Measurements from ENCODE around the gene PRR5L.
A peak's percentile ranks its signal among the peaks of the same experiment; 100 is the strongest.
"Not testable (repeated sequence)": the region's sequence is repeated elsewhere in the genome, so short reads cannot be mapped to it uniquely, and the experiment has no call there.

Gene PRR5L

DNA sequence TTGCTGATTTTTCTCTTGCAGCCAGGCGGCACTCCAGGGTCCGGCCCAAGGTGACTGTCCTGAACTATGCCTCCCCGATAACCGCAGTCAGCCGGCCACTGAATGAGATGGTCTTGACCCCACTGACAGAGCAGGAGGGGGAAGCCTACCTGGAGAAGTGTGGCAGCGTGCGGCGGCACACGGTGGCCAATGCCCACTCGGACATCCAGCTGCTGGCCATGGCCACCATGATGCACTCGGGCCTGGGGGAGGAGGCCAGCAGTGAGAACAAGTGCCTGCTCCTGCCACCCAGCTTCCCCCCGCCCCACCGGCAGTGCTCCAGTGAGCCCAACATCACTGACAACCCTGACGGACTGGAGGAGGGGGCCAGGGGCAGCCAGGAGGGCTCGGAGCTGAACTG is 166.2 kb downstream of the PRR5L start:
- DNase-seq (ENCODE audit: low spot score) = no peak

DNA sequence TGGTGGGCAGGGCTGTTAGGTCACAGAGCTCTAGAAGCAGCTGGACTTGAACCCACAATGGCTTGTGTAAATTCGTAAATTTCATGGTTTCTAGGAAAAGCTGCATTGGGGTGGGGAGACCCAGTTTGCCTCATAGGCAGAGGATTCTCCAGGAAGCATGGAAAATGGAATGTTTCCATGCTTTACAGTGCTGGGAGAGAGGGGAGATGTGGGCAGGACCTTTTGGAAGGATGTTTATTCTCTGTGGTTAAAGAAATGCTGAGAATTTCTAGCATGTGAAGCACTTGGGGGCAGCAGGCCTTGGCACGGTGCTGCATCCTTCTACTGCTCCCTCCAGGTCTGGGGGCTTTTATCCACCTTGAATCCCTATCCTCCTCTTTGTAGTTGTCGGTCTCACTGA is 167.7 kb downstream of the PRR5L start:
- no peak for DNase-seq (ENCODE audit: low spot score)

DNA sequence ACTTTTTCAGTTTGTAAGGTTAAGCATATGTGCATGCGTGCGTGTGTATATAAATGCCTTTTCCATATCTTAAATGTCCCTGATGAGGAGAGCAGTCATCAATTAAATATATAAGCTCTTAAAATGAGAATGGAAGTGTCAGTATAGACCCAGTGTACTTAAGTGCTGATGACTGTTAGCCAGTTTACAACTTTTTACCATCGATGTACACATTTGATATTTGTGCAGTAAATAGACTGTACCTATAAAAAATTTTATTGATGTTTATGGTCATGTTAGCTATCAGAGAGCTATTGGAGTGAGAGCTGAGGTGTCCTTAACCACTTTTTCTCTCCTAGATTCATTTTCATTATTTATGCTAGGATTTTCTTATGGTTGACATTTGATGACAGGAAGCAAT is 168.6 kb downstream of the PRR5L start:
- no peak for DNase-seq (ENCODE audit: low spot score)

DNA sequence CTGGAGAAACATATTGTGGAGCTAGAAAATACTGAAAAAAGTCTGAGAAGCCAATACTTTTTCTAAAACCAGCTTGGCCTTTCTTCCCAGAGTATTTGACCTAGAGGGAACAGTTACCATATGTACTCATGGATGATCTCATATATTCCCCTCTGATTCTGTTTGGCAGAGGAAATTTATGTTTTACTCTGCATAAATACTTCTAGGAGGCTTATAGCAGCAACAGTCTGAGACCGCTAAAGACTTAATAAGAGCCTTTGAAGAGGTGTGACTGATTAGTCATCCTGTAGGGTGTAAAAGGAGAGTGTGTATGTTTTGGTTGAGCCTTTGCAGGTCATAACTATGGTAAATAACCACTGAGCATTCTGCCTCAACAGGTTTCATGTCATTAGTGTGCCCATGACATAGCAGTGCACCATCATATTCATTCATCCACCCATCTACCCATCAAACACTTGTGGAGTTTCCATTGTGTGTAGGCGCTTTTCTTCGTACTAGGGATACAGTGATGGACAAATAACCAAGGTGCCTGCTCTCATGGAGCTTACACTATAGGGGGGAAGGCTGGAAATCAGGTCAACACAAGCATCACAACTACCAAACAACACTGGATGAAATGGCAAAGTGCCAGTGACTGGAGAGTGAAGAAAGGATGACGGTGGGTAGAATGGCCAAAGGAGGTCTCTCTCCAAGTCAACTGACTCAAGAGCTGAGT is 169.5 kb downstream of the PRR5L start:
- no peak for DNase-seq (ENCODE audit: low spot score)

DNA sequence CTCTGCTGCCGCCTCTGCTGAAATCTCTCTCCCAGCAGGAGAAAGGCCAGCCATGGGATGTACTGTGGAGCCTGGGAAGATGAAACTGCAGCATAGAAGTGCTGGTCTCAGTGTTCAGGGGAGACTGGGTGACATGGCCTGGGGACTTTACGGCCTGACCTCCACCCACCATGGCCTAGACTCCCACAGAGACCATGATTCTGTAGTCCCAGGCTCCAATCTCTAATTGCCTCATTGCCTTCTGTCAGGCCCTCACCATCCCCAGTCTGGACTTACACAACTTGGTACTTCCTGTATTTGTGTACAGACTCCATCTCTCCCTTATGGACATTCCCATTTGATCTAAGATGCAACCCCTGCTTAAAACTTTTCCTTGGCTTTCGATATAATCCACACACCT is 170.9 kb downstream of the PRR5L start:
- no peak for DNase-seq (ENCODE audit: low spot score)

DNA sequence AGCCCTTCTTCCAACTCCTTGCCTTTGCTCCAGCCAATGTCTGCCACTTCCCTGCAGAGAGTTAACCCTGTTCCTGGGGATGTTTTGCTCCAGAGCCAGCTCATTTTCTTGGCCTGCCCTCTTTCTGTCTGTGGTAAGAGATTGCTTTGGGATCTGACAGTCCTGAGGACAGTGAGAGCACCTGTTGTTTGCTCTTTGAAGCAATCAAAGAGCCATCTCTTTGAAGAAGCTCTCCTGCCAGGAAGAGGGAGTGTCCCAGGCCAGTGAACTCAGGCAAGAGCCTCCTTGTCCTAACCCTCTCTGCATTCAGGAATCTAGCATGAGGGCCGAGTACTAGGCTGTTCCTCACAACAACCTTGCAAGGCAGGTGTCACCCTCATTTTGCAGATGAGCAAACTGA is 171.8 kb downstream of the PRR5L start:
- DNase-seq (ENCODE audit: low spot score) = no peak

DNA sequence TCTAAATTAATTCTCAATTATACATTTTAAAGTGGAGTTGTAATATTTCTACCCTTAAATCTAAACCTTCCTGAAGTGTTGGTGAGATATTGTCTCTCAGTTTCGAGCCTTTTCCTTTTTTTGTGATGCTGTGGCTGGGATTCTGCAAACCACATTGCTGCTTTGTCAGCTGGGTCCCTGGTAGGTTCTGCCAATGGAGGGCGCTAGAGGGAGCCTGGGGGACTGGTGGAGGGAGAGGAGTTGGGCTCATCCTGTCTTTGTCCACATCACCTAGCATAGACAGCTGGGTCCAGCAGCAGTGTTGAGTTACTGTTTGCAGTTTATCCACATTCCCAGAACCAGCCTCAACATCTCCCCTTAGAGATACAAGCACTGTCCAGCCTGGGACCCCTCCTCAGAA is 173.0 kb downstream of the PRR5L start:
- no peak for DNase-seq (ENCODE audit: low spot score)

DNA sequence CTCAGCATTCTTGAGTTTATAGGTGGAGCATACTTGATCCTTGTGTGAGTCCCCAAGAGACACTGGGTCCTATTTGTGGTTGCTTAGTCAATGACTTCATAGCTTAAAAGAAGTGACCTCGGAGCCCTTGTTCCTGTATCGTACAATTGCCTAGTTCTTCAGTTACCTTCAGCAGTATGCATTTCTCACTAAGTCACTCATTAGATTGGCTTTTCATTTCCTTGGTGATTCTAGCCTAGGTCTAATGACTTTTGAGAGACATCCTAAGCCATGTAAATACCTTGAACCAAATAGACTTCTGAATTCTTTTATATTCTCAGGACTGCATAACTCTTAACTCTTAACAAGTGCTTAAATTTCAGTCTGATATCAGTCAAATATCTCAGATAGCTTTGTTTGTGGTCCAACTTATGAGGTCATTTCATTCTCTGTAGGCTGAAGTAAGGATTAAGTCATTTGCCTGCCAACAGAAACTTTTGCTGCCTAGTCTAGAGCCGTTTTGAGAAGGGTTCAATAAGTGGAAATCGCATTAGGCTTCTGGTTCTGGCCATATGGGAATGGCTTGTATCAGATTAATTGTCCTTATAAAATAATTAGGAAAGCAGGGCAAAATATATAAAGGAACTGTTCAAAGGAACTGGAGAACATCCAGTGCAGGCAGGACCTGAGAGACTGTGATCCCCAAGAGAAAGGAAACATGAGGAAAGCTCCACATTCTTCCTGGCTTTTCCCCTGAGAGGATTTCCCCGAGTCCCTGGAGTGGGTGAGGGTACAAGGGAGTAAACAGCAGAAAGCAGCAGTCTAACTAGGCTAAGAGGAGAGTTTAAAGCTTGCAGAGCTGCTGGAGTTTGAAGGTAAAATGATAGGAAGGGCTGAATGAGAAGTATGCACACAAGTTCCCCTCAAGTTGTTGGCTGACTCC is 174.1 kb downstream of the PRR5L start:
- DNase-seq (ENCODE audit: low spot score) = no peak

DNA sequence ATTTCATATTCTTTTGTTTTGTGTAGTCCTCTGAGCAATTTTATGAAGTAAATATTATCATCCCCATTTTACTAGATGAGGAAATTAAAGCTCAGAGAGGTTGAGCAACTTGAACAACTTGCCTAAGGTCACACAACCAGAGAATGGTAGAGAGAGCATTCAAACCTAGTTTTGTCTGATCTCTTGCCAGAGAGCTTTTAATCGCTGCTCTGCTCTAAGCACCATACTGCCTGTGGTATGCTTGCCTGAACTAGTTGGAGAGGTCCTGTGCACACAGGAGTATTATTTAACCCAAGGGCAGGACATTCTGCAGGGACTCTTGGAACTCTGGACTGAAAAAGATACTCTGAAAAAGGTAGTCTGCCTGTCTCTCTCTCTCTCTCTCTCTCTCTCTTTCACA is 175.5 kb downstream of the PRR5L start:
- no peak for DNase-seq (ENCODE audit: low spot score)

DNA sequence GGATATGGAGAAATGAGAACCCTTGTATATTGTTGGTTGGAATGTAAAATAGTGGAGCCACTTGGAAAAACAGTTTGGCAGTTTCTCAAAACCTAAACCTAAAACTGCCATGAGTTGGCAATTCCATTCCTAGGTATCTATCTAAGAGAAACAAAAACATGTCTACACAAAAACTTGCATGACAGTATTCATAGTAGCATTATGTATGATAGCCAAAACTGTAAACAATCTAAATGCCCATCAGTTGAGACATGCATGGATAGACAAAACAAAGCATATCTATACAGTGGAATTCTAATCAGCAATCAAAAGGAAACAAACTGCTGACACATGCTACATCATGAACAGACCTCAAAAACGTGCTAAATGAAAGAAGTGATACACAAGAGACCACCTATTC is 179.1 kb downstream of the PRR5L start:
- no peak for DNase-seq (ENCODE audit: low spot score)

DNA sequence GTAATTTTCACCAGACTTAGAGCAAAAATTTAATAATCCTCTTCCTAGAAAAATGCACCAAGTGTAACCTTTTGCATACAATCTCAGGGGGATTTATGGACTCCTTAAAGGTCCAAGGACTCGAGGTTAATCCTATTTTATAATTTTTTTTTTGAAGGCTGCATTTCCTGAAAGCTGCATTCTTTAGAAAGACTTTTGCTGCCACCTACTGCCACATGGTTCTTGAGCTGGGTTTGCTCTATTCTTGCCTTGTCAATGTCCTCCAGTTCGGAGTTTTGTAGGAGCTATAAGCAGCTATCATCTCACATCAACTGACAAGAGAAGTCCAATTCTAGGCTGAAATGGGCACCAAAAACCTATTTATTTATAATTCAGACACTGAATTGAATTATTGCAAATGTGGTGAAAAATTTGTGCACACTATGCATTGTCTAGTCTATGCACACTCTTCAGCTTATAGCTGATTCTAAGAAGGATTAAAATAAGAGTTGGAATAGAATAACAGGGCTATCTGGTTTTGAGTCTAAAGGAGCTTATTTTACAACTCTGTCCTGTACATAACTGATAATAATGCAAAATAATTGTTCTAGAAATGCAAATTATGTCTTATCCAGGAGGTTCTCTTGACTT is 182.7 kb downstream of the PRR5L start:
- DNase-seq (ENCODE audit: low spot score) = peak; percentile 73

DNA sequence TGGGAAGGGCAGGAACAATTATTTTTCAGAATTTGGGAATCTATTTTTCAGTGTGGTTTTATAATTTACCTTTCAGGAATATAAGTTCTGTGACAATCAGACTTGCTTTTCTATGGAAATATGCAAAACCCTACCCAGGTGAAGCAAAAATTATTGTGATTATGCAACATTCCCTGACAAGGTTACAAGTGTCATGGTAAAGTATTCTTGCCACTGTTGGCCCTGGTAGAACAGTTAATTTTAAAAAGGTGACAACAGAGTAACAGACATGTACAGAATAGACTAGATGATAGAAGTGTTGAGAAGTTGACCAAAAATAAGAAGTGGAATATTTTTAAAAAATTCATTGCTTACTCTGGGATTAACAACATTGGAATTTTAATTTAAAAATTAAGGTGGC is 184.7 kb downstream of the PRR5L start:
- no peak for DNase-seq (ENCODE audit: low spot score)

DNA sequence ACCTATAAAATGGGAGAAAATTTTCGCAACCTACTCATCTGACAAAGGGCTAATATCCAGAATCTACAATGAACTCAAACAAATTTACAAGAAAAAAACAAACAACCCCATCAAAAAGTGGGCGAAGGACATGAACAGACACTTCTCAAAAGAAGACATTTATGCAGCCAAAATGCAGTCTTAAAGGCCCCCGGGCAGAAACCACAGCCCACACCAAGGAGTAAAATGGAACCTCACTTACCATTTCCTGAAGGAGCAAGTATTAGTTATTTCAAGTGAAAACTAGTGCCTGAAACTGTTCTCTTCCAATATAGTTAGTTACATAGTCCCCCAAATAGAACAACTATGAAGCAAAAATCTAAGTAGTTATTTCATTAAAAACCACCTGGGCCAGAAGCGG is 187.0 kb downstream of the PRR5L start:
- DNase-seq (ENCODE audit: low spot score) = not testable (repeated sequence)

DNA sequence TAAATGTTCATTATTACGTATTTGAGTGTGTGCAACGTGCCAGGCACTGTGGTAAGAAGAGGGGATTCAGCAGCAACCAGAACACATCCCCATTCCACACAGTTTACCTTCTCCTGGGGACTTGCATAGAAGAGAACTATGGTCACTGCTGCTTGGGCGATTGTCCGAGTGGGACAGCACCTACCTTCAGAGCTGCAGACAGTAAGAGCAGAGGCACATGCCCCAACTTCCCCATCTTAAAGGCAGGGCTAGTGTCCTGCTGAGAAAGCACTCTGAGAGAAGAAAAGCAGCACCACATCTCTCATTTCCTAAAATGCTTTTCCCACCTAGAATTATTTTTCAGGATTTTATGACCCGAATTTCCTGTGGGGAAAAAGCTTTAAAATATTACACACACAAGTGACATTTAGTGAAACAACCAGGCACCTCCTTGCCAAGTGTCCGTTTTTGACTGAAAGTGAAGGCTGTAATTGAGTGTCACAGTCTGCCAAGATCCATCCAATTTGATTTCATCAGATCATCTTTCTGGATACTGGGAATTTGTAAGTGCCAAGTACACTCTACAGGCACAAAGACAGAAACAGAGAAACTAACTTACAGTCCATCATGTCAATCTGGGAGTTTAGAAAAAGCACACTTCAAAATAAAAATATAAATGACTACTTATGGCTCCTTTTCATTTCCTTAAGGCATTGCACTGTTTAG is 189.4 kb downstream of the PRR5L start:
- no peak for DNase-seq (ENCODE audit: low spot score)

DNA sequence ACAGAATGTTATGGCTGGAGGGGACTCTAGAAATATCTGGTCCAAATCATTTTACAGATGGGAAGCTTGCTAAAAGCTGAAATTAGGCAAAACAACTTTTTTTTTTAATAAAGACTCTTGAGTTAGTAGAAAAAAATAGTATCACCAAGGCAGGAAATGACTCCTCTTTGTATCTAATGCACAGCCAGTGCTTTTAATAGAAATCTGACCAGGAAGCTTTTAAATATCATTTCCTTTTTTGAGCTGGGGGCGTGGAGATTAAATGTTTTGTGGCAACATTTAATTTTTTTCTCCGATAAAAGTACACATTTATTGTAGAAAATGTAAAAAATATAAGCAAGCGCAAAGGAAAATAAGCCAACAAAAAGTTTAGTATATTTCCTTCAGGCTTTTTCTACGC is 191.5 kb downstream of the PRR5L start:
- DNase-seq (ENCODE audit: low spot score) = no peak

DNA sequence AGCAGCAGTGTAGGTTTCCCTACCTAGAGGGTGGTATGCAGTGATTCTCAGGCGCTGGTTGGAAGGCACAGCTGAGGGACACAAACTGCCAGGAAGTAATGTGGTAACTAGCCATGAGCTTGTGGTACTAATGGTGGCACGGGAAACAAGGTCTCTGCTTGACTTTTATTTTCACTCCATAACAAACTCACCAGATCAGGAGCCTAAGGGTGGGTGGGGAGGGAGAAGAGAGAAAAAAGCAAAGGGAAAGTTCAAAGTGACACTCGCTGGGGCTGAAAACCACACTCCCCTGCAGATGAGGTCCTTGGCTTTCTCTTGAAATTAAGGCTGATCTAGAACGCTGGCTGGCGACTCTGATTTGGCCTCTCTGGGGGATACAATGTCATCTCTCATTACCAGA is 192.0 kb downstream of the PRR5L start:
- DNase-seq (ENCODE audit: low spot score) = no peak

DNA sequence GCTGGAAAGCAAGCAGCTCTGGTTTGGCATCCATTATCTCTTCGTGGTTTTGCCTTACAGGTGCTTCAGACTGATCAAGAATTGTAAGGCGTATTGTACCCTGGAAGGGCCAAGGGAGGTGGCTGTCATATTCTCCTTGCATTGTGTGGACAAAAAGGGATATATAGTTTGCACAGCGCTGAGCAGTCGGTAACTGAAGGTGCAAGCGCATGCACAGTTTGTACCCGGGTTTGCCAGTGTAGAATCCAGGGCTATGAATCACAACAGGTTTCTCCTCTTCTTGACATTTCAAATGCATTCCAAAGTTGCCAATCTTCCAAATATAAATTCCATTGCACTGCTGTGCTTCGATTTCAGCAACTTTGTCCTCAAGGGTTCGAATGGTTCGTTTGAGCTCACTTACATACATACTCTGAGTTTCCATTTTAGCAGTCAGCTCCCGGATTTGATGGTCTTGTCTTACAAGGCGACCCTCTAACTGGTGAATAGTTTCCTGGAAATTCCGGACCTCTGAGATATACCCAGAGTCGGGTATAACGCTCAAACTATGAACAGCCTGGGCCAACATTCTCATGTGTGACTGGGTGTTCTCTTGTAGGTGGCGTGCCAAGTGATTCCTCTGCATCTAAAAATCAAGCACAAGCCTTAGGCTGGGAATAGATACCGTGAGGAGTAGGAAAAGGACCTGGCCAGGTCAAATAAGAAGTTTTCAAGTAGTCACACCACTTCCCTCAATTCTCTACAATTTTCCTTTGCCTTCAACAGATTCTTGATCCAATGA is 194.1 kb downstream of the PRR5L start:
- DNase-seq (ENCODE audit: low spot score) = no peak

DNA sequence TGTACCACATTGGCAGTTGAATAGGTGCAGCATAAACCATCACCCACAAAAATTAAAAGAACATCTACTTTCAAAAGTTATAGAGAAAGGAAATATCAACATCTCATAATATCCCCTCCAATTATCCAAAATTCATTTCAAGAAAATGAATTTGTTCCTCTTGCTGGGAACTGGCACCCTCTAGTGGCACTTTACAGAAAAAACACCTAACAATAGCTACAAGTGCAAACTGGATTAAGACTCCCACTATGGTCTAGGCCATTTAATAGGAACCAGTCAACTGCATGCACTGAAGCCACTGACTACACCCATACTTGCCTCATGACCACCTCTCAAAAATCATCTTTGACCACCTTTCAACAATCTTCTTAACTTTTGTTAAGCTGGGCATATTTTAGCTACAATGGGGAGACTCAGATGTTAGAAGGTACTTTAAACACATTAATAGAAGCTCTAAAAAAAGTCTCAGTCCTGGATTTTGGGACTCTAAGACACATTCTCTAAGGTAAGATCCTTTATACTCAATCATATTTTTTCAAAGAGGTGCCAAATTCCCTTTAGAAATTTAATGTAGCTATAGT is 196.7 kb downstream of the PRR5L start:
- DNase-seq (ENCODE audit: low spot score) = peak; percentile 59

DNA sequence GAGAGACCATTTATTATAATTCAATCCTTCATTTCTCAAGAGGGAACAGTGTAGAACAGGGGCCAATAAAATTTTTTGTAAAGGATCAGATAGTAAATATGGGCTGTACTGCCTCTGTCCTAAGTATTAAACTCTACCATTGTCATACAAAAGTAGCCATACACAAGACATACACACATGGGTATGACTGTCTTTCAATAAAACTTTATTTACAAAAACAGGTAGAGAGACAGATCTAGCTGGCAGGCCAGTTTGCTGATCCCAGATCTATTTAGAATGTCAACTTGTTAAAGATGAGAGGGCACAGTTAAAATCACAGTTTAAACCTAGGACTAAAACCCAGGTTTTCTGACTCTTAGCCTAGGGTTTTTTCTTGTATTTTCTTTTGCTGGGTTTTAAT is 197.2 kb downstream of the PRR5L start:
- no peak for DNase-seq (ENCODE audit: low spot score)

DNA sequence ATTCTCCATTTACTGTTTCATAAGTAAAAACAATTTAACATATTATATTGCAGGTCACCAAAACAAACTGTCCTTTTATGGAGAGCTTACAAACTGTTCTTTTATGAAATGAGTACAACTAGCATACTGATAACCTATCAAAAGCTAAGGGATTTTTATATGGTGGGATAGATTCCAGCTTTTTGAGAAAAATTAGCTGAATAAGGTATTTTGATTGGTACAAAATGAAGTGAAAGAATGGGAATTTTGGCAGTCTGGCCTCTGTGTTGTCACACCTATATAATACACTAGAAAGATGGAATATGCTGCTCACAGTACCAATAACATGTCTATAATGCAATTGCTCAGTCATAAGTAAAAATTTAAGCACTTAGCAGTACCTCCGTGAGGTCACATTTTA is 202.6 kb downstream of the PRR5L start:
- no peak for DNase-seq (ENCODE audit: low spot score)

DNA sequence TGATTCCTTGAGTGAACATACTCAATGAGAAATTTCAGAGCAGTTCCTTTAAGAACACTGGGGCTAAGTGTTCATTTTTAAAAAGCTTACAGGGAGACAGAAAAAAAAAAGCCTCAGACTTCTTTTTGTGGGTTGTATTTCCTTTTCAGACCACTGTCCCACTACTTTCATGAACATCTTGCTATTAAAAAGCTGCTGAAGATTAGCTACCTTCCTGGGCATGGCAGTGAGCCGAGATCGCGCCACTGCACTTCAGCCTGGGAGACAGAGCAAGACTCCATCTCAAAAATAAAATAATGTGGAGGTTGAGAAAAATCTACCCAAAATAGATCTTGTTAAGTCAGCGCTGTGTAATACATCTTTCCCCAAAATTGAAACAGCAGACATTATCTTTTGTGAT is 203.2 kb downstream of the PRR5L start:
- no peak for DNase-seq (ENCODE audit: low spot score)

All from globus pallidus (tissue), 1 donor.